Colonic mucosa (tissue), 4 donors: ENCODE results near the gene ABCG5. TPM values are rescaled to one million over a fixed set of nuclear protein-coding genes. Genes with fewer than 3 reads are reported as not detected.

ENCODE experiments used
- DNase-seq: peaks from one replicate; pipeline ENCODE4 v3.0.0-alpha.2; 2020
- H3K27ac ChIP-seq: fragments of 200-600 bp; one replicate; pipeline ENCODE4 v1.8.0; 2021
- H3K27me3 ChIP-seq: fragments of 200-600 bp; one replicate; pipeline ENCODE4 v1.8.0; 2021
- H3K36me3 ChIP-seq: fragments of 200-600 bp; one replicate; pipeline ENCODE4 v1.8.0; 2021
- H3K4me1 ChIP-seq: fragments of 200-600 bp; one replicate; pipeline ENCODE4 v1.8.0; 2021; ENCODE audit warnings: mild to moderate bottlenecking
- H3K4me3 ChIP-seq: fragments of 200-600 bp; one replicate; pipeline ENCODE4 v1.8.0; 2021
- H3K9ac ChIP-seq, 2 donors: one replicate each; pipeline ENCODE4 v1.7.0; 2013; ENCODE audit warnings: control low read depth in 2 of 2, low read depth in 2 of 2, low read length in 2 of 2
- H3K9me3 ChIP-seq: fragments of 200-600 bp; one replicate; pipeline ENCODE4 v1.8.0; 2021
- intact Hi-C: fragments of 100-400 bp; cut with DNase I; formaldehyde crosslinking; loops from one replicate; pipeline ENCODE4 v1.14.1; 2022
- total RNA-seq, 2 donors: library from RNA; stranded (reverse); fragmentation: NEBNext Ultra II Directional in 1 of 2; extraction: Animal tissue kit (Norgen Biotek cat#: 25700) in 1 of 2; gene quantifications; one replicate each; pipeline ENCODE4 v1.2.1, GENCODE V29; 2021
- TF ChIP-seq, protein P1 (sequence below): fragments of 200-600 bp; IDR thresholded peaks from one replicate; pipeline ENCODE4 v1.8.0; 2022; ENCODE audit warnings: antibody characterized with exemption, mild to moderate bottlenecking
- donor health status: healthy.
- donor health status: DM: no; HTN: no; CAD: no.
- donor health status: DM: no; HTN: no; CAD: no.

Gene ABCG5
- total RNA-seq, 2 donors from 2014 or later = 0.29 TPM; not detected in 1

DNA sequence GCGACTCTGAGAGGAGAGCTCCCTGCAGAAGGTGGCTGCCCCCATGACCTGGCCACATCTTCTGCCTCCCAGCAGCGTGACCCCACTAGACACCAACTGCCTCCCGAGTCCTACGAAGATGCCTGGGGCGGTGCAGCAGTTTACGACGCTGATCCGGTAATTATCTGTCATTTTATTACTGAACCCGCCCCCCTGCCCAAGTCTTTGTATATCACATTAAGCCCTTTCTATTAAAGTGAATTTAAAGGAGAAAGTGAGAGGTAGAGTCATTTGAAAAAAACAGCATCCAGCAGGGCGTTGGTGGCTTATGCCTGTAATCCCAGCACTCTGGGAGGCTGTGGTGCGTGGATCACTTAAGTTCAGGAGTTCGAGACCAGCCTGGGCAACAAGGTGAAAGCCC, 33.5 kb upstream of the ABCG5 start:
- H3K4me3 ChIP-seq = no peak overlapping the region
- DNase-seq = no peak
- no peaks in the 10 kb centered on the region for H3K27me3 ChIP-seq
- no peaks in the 10 kb centered on the region for H3K9me3 ChIP-seq
- no peaks in the 10 kb centered on the region for H3K36me3 ChIP-seq
- H3K9ac ChIP-seq = no peak overlapping the region
- H3K27ac ChIP-seq = no peak overlapping the region
- TF ChIP-seq, protein P1, sequence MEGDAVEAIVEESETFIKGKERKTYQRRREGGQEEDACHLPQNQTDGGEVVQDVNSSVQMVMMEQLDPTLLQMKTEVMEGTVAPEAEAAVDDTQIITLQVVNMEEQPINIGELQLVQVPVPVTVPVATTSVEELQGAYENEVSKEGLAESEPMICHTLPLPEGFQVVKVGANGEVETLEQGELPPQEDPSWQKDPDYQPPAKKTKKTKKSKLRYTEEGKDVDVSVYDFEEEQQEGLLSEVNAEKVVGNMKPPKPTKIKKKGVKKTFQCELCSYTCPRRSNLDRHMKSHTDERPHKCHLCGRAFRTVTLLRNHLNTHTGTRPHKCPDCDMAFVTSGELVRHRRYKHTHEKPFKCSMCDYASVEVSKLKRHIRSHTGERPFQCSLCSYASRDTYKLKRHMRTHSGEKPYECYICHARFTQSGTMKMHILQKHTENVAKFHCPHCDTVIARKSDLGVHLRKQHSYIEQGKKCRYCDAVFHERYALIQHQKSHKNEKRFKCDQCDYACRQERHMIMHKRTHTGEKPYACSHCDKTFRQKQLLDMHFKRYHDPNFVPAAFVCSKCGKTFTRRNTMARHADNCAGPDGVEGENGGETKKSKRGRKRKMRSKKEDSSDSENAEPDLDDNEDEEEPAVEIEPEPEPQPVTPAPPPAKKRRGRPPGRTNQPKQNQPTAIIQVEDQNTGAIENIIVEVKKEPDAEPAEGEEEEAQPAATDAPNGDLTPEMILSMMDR = no peak
- intact Hi-C loops = no loop called here
- no peaks in the 10 kb centered on the region for H3K4me1 ChIP-seq

DNA sequence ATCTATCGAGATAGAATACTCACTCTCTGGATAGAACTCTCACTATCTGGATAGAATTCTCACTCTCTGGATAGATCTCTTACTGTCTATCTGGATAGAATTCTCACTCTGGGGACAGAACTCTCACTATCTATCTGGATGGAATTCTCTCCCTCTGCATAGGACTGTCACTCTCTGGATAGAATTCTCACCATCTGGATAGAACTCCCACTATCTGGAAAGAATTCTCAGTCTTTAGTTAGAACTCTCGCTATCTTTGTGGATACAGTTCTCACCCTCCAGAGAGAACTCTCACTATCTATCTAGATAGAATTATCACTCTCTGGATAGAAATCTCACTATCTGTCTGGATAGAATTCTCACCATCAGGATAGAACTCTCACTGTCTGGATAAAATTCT, 16.7 kb upstream of the ABCG5 start:
- no peak overlapping the region for H3K9ac ChIP-seq
- H3K27me3 ChIP-seq = no peaks in the 10 kb centered on the region
- no peak overlapping the region for H3K27ac ChIP-seq
- H3K36me3 ChIP-seq = no peaks in the 10 kb centered on the region
- no peak overlapping the region for H3K4me3 ChIP-seq
- no peaks in the 10 kb centered on the region for H3K9me3 ChIP-seq
- H3K4me1 ChIP-seq = no peaks in the 10 kb centered on the region
- no peak for DNase-seq
- intact Hi-C loops = no loop called here
- TF ChIP-seq, protein P1 = no peak

DNA sequence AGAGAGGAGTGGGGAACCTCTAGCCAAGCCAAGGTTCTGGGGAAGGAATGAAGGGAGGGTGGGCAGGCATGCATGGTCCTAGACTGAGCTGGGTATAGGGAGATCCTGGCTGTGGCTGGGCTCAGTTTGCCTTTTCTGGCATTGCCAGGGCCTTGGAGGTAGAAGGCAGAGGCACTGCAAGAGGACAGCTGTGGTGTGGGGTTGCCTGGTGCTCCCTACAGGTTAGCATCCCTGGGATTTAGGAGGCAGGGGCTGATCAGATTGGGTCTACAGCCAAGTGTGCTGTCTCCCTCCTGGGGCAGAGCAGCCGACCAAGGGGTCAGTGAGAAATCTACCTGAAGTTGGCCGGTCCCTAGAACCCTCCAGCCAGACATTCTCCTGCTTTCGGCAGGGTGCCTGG, 16.0 kb upstream of the ABCG5 start:
- H3K4me1 ChIP-seq = no peaks in the 10 kb centered on the region
- intact Hi-C loops = no loop called here
- H3K4me3 ChIP-seq = no peak overlapping the region
- DNase-seq = no peak
- TF ChIP-seq, protein P1 = no peak
- no peaks in the 10 kb centered on the region for H3K36me3 ChIP-seq
- no peak overlapping the region for H3K9ac ChIP-seq
- H3K27ac ChIP-seq = no peak overlapping the region
- H3K9me3 ChIP-seq = no peaks in the 10 kb centered on the region
- H3K27me3 ChIP-seq = no peaks in the 10 kb centered on the region

DNA sequence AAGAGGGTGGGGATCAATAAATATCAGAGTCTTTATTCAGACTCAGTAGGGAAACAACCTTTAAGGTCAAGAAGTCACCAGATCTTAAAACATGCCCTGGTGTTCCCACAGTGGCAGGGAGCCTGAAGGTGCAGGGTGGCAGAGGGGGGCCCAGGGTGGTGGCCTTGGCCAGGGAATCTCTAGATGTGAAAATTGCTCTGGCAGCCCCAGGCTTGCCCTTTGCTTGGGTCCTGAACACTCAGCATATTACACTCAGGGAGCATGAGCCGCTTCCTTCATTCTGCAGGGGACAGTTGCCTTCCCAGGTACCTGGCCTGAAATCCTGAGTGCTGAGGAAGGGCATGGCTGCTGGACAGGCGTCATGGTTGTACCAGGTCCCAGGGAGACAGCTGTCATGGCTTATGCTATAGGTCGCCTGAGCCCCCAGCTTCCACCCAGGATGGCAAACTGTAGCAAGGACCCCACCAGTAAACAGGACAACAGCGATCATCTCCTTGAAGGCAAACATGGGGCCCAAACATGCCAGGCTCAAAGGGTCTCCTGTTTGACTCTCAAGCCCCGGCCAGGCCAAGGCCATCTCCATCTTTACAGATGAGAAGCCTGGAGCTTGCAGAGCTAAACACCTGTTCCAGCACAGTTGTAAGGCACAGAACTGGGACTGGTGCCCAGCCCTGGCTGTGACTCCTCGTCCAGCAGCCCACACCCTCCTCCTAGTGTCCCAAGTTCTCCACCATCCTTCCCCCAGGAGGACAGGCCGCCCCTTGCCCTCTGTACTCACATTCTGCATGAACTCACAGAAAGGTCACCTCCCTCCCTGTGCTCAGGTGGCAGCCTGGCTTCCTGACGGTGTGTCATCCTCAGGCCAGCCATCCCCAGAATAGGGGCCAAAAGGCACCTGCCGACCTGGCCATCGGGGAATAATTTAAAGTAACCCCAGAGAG, 14.8 kb upstream of the ABCG5 start:
- Histone ChIP-seq H3K27ac (no peak overlapping the region), H3K4me1 (no peaks in the 10 kb centered on the region), H3K9me3 (no peaks in the 10 kb centered on the region), H3K9ac (no peak overlapping the region), H3K36me3 (no peaks in the 10 kb centered on the region), H3K27me3 (no peaks in the 10 kb centered on the region), H3K4me3 (no peak overlapping the region)
- no peak for DNase-seq
- intact Hi-C loops = no loop called here
- TF ChIP-seq, protein P1 = no peak

- Histone ChIP-seq H3K36me3 (no peaks in the 10 kb centered on the region), H3K4me3 (no peak overlapping the region), H3K27ac (no peak overlapping the region), H3K9me3 (no peaks in the 10 kb centered on the region), H3K9ac (no peak overlapping the region), H3K27me3 (no peaks in the 10 kb centered on the region), H3K4me1 (no peaks in the 10 kb centered on the region)
- intact Hi-C loops = no loop called here
- TF ChIP-seq, protein P1 = no peak
- DNase-seq = no peak
Measured at GRCh38 chr2:43852196-43852730, 13.6 kb upstream of the ABCG5 start.
